Breast epithelium (tissue), 4 donors: ENCODE data around the gene BPIFA3. TPM values are rescaled to one million over a fixed set of nuclear protein-coding genes. Genes with fewer than 3 reads are reported as not detected.

ENCODE experiments used
- DNase-seq, 2 donors: peaks; one replicate each; pipeline ENCODE4 v3.0.0-alpha.2; 2019; ENCODE audit warnings: low spot score in 2 of 2
- H3K27ac ChIP-seq, 2 donors: fragments of 200-600 bp; sonication (generic) in 1 of 2; one replicate each; pipeline ENCODE4 v1.5.1; 2016 to 2019; ENCODE audit warnings: mild to moderate bottlenecking in 1 of 2
- H3K27me3 ChIP-seq, 2 donors: fragments of 200-600 bp; sonication (generic) in 1 of 2; one replicate each; pipeline versions ENCODE4 v1.5.1 to v1.6.0; 2017 to 2019; ENCODE audit warnings: control low read depth in 1 of 2, mild to moderate bottlenecking in 1 of 2
- H3K36me3 ChIP-seq: fragments of 200-600 bp; one replicate; pipeline ENCODE4 v1.5.1; 2019
- H3K4me1 ChIP-seq, 2 donors: fragments of 200-600 bp; sonication (generic); one replicate each; pipeline ENCODE4 v1.5.1; 2016 to 2019; ENCODE audit warnings: control low read depth in 1 of 2
- H3K4me3 ChIP-seq, 3 donors: fragments of 200-600 bp; sonication (generic); 1 replicate in 2 of 3; 2 replicates in 1 of 3; pipeline ENCODE4 v1.5.1; 2016 to 2019; ENCODE audit warnings: mild to moderate bottlenecking in 3 of 3, moderate library complexity in 2 of 3
- H3K9me3 ChIP-seq, 2 donors: fragments of 200-600 bp; sonication (generic) in 1 of 2; one replicate each; pipeline ENCODE4 v1.5.1; 2016 to 2019; ENCODE audit warnings: control low read depth in 1 of 2
- POLR2A ChIP-seq: fragments of 450-650 bp; IDR thresholded peaks from one replicate; pipeline ENCODE4 v1.6.1; 2016; ENCODE audit warnings: antibody characterized with exemption, mild to moderate bottlenecking, moderate library complexity
- POLR2AphosphoS5 ChIP-seq, 3 donors: sonication (generic); formaldehyde crosslinking; IDR thresholded peaks; one replicate each; pipeline ENCODE4 v1.6.1; 2017; ENCODE audit warnings: antibody characterized with exemption in 3 of 3
- intact Hi-C: fragments of 100-400 bp; cut with DNase I; formaldehyde crosslinking; loops from one replicate; pipeline ENCODE4 v1.15.1; 2023; ENCODE audit warnings: low total_unique reads
- total RNA-seq, 3 donors: library from RNA; depleted of rRNA; stranded (reverse); fragments of >200 nt; gene quantifications; one replicate each; pipeline ENCODE4 v1.1.0, GENCODE V29; 2016
- TF ChIP-seq, protein P1 (sequence below), 3 donors: fragments of 450-650 bp; IDR thresholded peaks; one replicate each; pipeline ENCODE4 v1.5.1; 2016 to 2017; ENCODE audit warnings: antibody characterized with exemption in 3 of 3, mild to moderate bottlenecking in 3 of 3, moderate library complexity in 3 of 3

The BPIFA3 gene
- total RNA-seq, 3 donors from 2014 or later = not detected

DNA sequence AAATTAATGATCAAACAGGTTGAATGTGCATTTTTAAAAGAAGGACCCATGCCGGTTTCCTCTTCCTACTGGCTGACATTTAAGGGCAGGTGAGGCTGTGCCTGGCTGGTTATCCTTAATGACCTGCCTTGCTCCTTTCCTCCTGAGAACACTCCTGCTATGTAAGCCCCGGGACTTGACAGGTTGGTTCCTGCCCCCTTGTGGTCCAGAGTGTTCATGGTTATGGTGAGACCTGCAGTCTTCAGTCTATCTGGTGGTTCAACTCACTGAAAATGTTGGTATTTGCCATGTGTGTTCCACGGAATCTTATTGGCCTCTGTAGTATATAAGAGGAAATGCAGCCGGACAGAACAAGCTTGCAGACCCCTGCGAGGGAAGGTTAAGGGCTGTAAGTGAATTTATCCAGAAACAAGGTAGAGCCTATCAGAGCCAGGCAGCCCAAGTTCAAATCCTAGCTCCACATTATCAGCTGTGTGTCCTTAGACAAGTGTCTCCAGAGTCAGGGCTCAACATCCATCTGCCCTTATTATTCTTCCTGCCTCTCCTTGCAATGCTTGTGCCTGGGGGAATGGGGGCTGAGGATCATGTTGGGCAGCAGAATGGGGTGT lies 5.2 kb upstream of the BPIFA3 start:
- Histone ChIP-seq H3K27ac (no peak overlapping the region), H3K4me3 (no peak overlapping the region), H3K27me3 (peaks cover 0 to 42% of the 10 kb centered on the region in 2 donors), H3K36me3 (no peaks in the 10 kb centered on the region), H3K9me3 (no peaks in the 10 kb centered on the region), H3K4me1 (no peaks in the 10 kb centered on the region)
- TF ChIP-seq POLR2AphosphoS5 (IDR thresholded peaks at IDR 0.05) = no peak
- no peak for TF ChIP-seq POLR2A
- TF ChIP-seq, protein P1, sequence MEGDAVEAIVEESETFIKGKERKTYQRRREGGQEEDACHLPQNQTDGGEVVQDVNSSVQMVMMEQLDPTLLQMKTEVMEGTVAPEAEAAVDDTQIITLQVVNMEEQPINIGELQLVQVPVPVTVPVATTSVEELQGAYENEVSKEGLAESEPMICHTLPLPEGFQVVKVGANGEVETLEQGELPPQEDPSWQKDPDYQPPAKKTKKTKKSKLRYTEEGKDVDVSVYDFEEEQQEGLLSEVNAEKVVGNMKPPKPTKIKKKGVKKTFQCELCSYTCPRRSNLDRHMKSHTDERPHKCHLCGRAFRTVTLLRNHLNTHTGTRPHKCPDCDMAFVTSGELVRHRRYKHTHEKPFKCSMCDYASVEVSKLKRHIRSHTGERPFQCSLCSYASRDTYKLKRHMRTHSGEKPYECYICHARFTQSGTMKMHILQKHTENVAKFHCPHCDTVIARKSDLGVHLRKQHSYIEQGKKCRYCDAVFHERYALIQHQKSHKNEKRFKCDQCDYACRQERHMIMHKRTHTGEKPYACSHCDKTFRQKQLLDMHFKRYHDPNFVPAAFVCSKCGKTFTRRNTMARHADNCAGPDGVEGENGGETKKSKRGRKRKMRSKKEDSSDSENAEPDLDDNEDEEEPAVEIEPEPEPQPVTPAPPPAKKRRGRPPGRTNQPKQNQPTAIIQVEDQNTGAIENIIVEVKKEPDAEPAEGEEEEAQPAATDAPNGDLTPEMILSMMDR (IDR thresholded peaks at IDR 0.05) = no peak
- DNase-seq = no peak
- intact Hi-C loops = no loop called here

- Histone ChIP-seq H3K36me3 (no peaks in the 10 kb centered on the region), H3K4me1 (no peaks in the 10 kb centered on the region), H3K27ac (no peak overlapping the region), H3K4me3 (no peak overlapping the region), H3K27me3 (no peaks in the 10 kb centered on the region), H3K9me3 (no peaks in the 10 kb centered on the region)
- DNase-seq = no peak
- intact Hi-C loops = no loop called here
- TF ChIP-seq, protein P1 (IDR thresholded peaks at IDR 0.05) = no peak
- no peak for TF ChIP-seq POLR2A
- no peak for TF ChIP-seq POLR2AphosphoS5 (IDR thresholded peaks at IDR 0.05)
Observed at GRCh38 chr20:33224399-33224798, 7.2 kb downstream of the BPIFA3 start.

DNA sequence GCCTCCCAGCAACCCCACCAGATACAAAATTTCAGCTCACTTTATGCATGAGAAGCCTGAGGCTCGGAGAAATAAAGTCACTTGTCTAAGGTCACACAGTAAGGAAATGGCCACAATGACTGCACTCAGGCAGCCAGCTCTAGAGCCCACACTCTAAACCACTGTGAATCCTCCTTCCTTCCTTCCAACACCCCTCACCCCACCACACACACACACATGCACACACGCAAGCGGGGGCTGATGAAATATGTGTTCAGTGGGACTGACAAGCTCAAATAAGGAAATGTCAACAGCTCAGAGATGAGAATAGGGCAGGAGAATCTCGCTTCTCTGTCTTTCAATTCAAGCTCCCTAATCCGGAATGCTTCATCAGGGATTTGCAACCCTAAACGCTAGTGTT lies 12.7 kb downstream of the BPIFA3 start:
- no peak overlapping the region for H3K27ac ChIP-seq
- intact Hi-C loops = no loop called here
- H3K4me1 ChIP-seq = no peaks in the 10 kb centered on the region
- H3K36me3 ChIP-seq = no peaks in the 10 kb centered on the region
- H3K9me3 ChIP-seq = no peaks in the 10 kb centered on the region
- H3K4me3 ChIP-seq = no peak overlapping the region
- TF ChIP-seq, protein P1 (IDR thresholded peaks at IDR 0.05) = no peak
- TF ChIP-seq POLR2AphosphoS5 (IDR thresholded peaks at IDR 0.05) (no peak), POLR2A (no peak)
- H3K27me3 ChIP-seq = peaks cover 0 to 7% of the 10 kb centered on the region in 2 donors
- no peak for DNase-seq

- Histone ChIP-seq H3K4me3 (no peak overlapping the region), H3K27ac (no peak overlapping the region), H3K36me3 (no peaks in the 10 kb centered on the region), H3K4me1 (no peaks in the 10 kb centered on the region), H3K9me3 (no peaks in the 10 kb centered on the region), H3K27me3 (peaks cover 0 to 13% of the 10 kb centered on the region in 2 donors)
- TF ChIP-seq POLR2AphosphoS5 (IDR thresholded peaks at IDR 0.05) (no peak), POLR2A (no peak)
- TF ChIP-seq, protein P1 (IDR thresholded peaks at IDR 0.05) = no peak
- no peak for DNase-seq
- intact Hi-C loops = no loop called here
Observed at GRCh38 chr20:33231237-33231636, 14.1 kb downstream of the BPIFA3 start.

- intact Hi-C loops = no loop called here
- no peaks in the 10 kb centered on the region for H3K36me3 ChIP-seq
- TF ChIP-seq POLR2A = no peak
- no peak for TF ChIP-seq POLR2AphosphoS5 (IDR thresholded peaks at IDR 0.05)
- TF ChIP-seq, protein P1 (IDR thresholded peaks at IDR 0.05) = no peak
- H3K27me3 ChIP-seq = peaks cover 0 to 13% of the 10 kb centered on the region in 2 donors
- no peaks in the 10 kb centered on the region for H3K4me1 ChIP-seq
- H3K9me3 ChIP-seq = no peaks in the 10 kb centered on the region
- H3K4me3 ChIP-seq = no peak overlapping the region
- H3K27ac ChIP-seq = no peak overlapping the region
- DNase-seq = no peak
Observed at GRCh38 chr20:33232486-33233072, 15.4 kb downstream of the BPIFA3 start.
